GM23338 (cell line): ENCODE results near the gene CLDN17. TPM values are rescaled to one million over a fixed set of nuclear protein-coding genes. Genes with fewer than 3 reads are reported as not detected.

Experiments
- EZH2 ChIP-seq: fragments of 200-600 bp; sonication (generic); IDR thresholded peaks from one replicate; pipeline ENCODE4 v1.8.0; 2017; ENCODE audit warnings: antibody characterized with exemption, mild to moderate bottlenecking, low read depth; ENCODE audit not compliant: unreplicated experiment
- EZH2phosphoT487 ChIP-seq: fragments of 200-600 bp; sonication (generic); IDR thresholded peaks from one replicate; pipeline ENCODE4 v1.8.1; 2018; ENCODE audit warnings: antibody characterized with exemption; ENCODE audit not compliant: unreplicated experiment
- STAT1 ChIP-seq: IDR thresholded peaks from one replicate; pipeline ENCODE4 v1.6.1; 2016; ENCODE audit warnings: antibody characterized with exemption; ENCODE audit not compliant: unreplicated experiment
- polyA plus RNA-seq: library from polyadenylated mRNA; unstranded; fragments of >200 nt; fragmentation: Nextera tagmentation; extraction: Ambion mirVana; gene quantifications from 2 replicates; pipeline ENCODE4 v1.2.1, GENCODE V29; 2016
- total RNA-seq: library from RNA; depleted of rRNA; stranded (reverse); fragments of >200 nt; shearing (Covaris generic); gene quantifications from 2 replicates; pipeline ENCODE4 v1.2.3, GENCODE V29; 2014; rRNA removed

The CLDN17 gene
- total and polyA plus RNA-seq, 2 experiments from 2014 or later = not detected

- TF ChIP-seq STAT1 (no peak), EZH2phosphoT487 (no peak), EZH2 (no peak)
Measured at GRCh38 chr21:30116479-30116878, 50.1 kb downstream of the CLDN17 start (continued).

Other genes starting within 250 kb of the CLDN17 start
- 0.23 and 0.42 TPM in 2 replicates for gene GRIK1, start 226.8 kb downstream of the CLDN17 start, total RNA-seq
- gene GRIK1, start 226.8 kb downstream of the CLDN17 start, polyA plus RNA-seq = 0.18 TPM in 1 of 2 replicates, not detected in the other
- not detected in 2 replicates for gene CLDN8, start 49.3 kb upstream of the CLDN17 start, total RNA-seq
- not detected in 2 replicates for gene CLDN8, start 49.3 kb upstream of the CLDN17 start, polyA plus RNA-seq
- not detected in 2 replicates for gene KRTAP24-1, start 116.1 kb upstream of the CLDN17 start, total RNA-seq
- not detected in 2 replicates for gene KRTAP24-1, start 116.1 kb upstream of the CLDN17 start, polyA plus RNA-seq
- not detected in 2 replicates for gene KRTAP25-1, start 122.7 kb upstream of the CLDN17 start, total RNA-seq
- gene KRTAP25-1, start 122.7 kb upstream of the CLDN17 start, polyA plus RNA-seq = not detected in 2 replicates
- gene KRTAP26-1, start 153.5 kb upstream of the CLDN17 start, total RNA-seq = not detected in 2 replicates
- not detected in 2 replicates for gene KRTAP26-1, start 153.5 kb upstream of the CLDN17 start, polyA plus RNA-seq
- gene KRTAP27-1, start 170.9 kb upstream of the CLDN17 start, total RNA-seq = not detected in 2 replicates
- gene KRTAP27-1, start 170.9 kb upstream of the CLDN17 start, polyA plus RNA-seq = not detected in 2 replicates
- gene KRTAP23-1, start 181.8 kb upstream of the CLDN17 start, total RNA-seq = not detected in 2 replicates
- gene KRTAP23-1, start 181.8 kb upstream of the CLDN17 start, polyA plus RNA-seq = not detected in 2 replicates
- gene KRTAP13-2, start 205.5 kb upstream of the CLDN17 start, total RNA-seq = not detected in 2 replicates
- gene KRTAP13-2, start 205.5 kb upstream of the CLDN17 start, polyA plus RNA-seq = not detected in 2 replicates
- not detected in 2 replicates for gene KRTAP13-1, start 229.2 kb upstream of the CLDN17 start, total RNA-seq
- gene KRTAP13-1, start 229.2 kb upstream of the CLDN17 start, polyA plus RNA-seq = not detected in 2 replicates